GM12875 (cell line): Measurements from ENCODE around the gene LRRC40.
A peak's percentile ranks its signal among the peaks of the same experiment; 100 is the strongest.
"Not testable (repeated sequence)": the region's sequence is repeated elsewhere in the genome, so short reads cannot be mapped to it uniquely, and the experiment has no call there.

Experiments used
- H3K4me3 ChIP-seq: one replicate; pipeline ENCODE4 v1.5.1; 2011; ENCODE audit warnings: low read depth, low read length, control low read depth
- CTCF ChIP-seq: IDR thresholded peaks from 2 replicates; pipeline ENCODE4 v1.5.1; 2011; ENCODE audit warnings: low read depth, mild to moderate bottlenecking, control low read depth, inconsistent platforms, low read length, moderate library complexity, borderline replicate concordance; ENCODE audit not compliant: insufficient read depth

Gene LRRC40

GRCh38 chr1:70204139-70204538 lies 1.2 kb downstream of the LRRC40 start:
- TF ChIP-seq CTCF = no peak
- H3K4me3 ChIP-seq = peak overlapping the region; percentile 85

- no peak overlapping the region for H3K4me3 ChIP-seq
- no peak for TF ChIP-seq CTCF
These were observed 3.1 kb downstream of the LRRC40 start for GRCh38 chr1:70202173-70202758.

- no peak for TF ChIP-seq CTCF
- H3K4me3 ChIP-seq = no peak overlapping the region
These were observed 5.3 kb downstream of the LRRC40 start for GRCh38 chr1:70200065-70200464.

GRCh38 chr1:70196333-70196732 lies 9.0 kb downstream of the LRRC40 start:
- no peak for TF ChIP-seq CTCF
- no peak overlapping the region for H3K4me3 ChIP-seq

GRCh38 chr1:70195342-70195741 lies 10.0 kb downstream of the LRRC40 start:
- no peak for TF ChIP-seq CTCF
- H3K4me3 ChIP-seq = no peak overlapping the region

GRCh38 chr1:70194601-70195000 lies 10.8 kb downstream of the LRRC40 start:
- no peak for TF ChIP-seq CTCF
- no peak overlapping the region for H3K4me3 ChIP-seq

- not testable (repeated sequence) for H3K4me3 ChIP-seq
These were observed 12.9 kb downstream of the LRRC40 start for GRCh38 chr1:70192446-70192845.

- H3K4me3 ChIP-seq = no peak overlapping the region
- no peak for TF ChIP-seq CTCF
These were observed 15.2 kb downstream of the LRRC40 start for GRCh38 chr1:70190180-70190579.
